Stimulated activated naive CD8-positive, alpha-beta T cell treated with anti-CD3 and anti-CD28 coated beads, Interleukin-15, Interleukin-2, amounts not matched to agents 100 ng/mL and 50 ng/mL, for 24 hours (primary cell): ENCODE results near the gene EPB41L4A.

Experiments
- H3K27ac Mint-ChIP-seq: one replicate; pipeline ENCODE4 v1.8.0; 2021; ENCODE audit warnings: mild to moderate bottlenecking, mixed read lengths
- H3K27me3 Mint-ChIP-seq: one replicate; pipeline ENCODE4 v1.8.0; 2021; ENCODE audit warnings: mixed read lengths
- H3K36me3 Mint-ChIP-seq: one replicate; pipeline ENCODE4 v1.8.0; 2021; ENCODE audit warnings: low read depth, mixed read lengths
- H3K4me1 Mint-ChIP-seq: one replicate; pipeline ENCODE4 v1.8.0; 2021; ENCODE audit warnings: low read depth, mixed read lengths
- H3K4me3 Mint-ChIP-seq: one replicate; pipeline ENCODE4 v1.8.0; 2021; ENCODE audit warnings: mild to moderate bottlenecking, mixed read lengths
- H3K9me3 Mint-ChIP-seq: one replicate; pipeline ENCODE4 v1.8.0; 2021; ENCODE audit warnings: mixed read lengths

Gene EPB41L4A

DNA sequence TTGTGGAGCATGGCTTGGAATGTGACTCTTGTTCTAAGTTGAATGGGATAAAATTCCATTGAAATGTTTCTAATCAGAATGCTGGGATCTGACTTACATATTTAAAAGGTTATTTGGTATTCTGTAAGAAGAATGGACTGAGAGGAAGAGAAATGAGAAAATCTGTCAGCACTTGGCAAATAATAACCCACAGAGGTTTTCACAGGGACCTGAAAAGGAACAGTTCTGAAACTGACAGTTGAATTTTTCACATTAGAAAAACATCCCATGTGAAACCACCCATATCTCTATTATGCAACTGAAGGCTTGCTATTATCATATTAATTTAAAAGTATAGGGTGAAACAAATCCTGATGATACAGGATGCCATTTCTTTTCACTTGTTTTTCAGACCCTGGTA, 302.7 kb downstream of the EPB41L4A start:
- Mint-ChIP-seq H3K9me3 (peaks cover 3% of the 10 kb centered on the region), H3K27me3 (peaks cover 3% of the 10 kb centered on the region)

DNA sequence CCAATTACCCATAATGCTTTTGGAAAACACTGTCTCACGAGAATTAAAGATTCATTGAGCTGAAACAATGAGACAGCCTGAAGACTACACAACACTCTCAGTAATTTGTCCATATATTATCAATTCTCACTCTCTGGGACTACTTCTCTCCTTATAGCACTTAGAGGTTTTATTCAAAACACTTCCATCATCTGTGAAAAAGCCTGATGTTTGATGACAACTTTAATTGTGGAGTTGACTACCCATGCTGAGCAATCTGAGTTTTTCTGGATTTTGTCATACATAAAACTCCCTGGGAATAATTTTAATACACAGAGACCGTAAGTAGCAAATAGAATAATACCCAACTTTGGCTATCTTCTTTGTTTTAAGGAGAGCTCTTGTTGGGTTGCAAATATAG, 305.5 kb downstream of the EPB41L4A start:
- Mint-ChIP-seq H3K36me3 (no peaks in the 10 kb centered on the region), H3K4me3 (no peak overlapping the region), H3K4me1 (no peaks in the 10 kb centered on the region), H3K9me3 (no peaks in the 10 kb centered on the region), H3K27ac (no peak overlapping the region), H3K27me3 (peaks cover 7% of the 10 kb centered on the region)

More for the DNA sequence above, 302.7 kb downstream of the EPB41L4A start:
- no peak overlapping the region for H3K27ac Mint-ChIP-seq
- H3K4me3 Mint-ChIP-seq, result no peak overlapping the region
- H3K36me3 Mint-ChIP-seq, result no peaks in the 10 kb centered on the region
- H3K4me1 Mint-ChIP-seq, result no peaks in the 10 kb centered on the region
